GM18507 (cell line): ENCODE data around the gene SHCBP1.
A peak's percentile ranks its signal among the peaks of the same experiment; 100 is the strongest.

Experiments used
- DNase-seq: peaks from one replicate; pipeline ENCODE4 v3.0.0; 2011; ENCODE audit warnings: low read depth; ENCODE audit not compliant: insufficient read length; ENCODE audit errors: extremely low spot score
- FAIRE-seq: peaks from 2 replicates; lab custom pipeline; 2011; peaks lifted over from hg19 to GRCh38; lab: Jason Lieb, UNC

The SHCBP1 gene

DNA sequence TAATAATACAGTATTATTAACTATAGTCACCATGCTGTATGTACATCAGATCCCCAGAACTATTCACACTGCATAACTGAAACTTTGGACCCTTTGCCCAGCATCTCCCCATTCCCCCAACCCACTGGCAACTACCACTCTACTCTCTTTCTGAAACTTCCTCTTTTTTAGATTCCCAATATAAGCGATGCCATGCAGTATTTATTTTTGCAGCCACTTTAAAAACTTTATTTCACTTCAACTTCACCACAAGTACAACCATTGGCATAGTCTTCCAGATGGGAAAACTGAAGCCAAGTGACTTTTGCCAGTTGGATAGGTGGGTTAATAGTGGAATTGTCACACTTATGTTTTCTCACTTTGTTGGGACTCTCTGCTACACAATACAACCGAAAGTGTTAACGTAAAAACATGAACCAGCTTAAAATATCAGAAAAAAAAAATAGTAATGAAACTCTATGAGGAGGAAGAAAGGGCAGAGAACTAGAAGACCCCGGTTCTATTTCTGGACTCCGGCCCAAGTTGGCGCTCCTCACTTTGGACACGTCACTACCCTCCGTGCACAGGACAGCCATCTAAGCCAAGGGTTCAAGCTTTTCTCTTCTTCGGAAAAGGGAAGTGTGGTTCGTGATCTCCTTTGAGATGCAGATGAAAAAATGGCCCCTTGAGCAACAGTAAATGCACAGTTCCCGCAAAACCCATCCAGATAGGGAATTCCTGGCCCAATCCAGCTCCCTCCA, 743 bp downstream of the SHCBP1 start:
- DNase-seq: no peak
- FAIRE-seq: no peak

DNA sequence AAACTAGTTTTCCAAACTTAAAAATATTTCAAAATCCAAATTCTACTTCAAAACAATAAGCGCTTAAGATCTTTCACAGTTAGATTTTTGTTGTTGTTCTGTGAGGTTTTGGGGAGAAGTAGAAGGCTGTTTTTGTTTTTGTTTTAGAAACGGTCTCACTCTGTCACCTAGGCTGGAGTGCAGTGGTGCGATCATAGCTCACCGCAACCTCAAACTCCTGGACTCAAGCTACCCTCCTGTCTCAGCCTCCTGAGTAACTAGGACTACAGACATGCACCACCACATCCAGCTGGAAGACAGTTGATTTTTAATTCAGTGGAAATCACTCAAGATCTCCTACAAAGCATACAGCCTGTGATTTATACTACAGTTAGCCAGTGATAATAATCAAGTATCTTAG, 2.7 kb downstream of the SHCBP1 start:
- DNase-seq (no peak), FAIRE-seq (peak; percentile 60)

DNA sequence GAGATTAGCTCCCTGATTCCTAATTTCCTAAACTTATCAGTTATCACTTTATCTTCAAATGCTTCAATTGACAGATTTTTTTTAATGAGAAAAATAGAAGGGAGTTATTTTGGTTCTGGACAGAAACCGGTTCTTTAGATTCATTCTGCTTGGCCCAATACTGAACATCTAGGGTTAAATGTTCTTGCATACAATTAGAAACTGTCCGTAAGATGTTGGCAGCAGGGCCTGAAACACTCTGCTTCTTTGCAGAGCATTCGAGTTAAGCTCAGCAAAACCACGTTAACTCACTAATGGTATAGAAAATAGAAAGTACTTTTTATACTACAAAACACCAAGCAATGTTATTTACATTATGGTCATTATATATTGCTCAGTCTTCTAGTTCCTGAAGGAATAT, 7.2 kb downstream of the SHCBP1 start:
- FAIRE-seq: no peak

GRCh38 chr16:46613352-46613751, 7.8 kb downstream of the SHCBP1 start:
- DNase-seq (no peak), FAIRE-seq (no peak)

More for the DNA sequence above, 7.2 kb downstream of the SHCBP1 start:
- no peak for DNase-seq

GRCh38 chr16:46612121-46612520, 9.1 kb downstream of the SHCBP1 start:
- FAIRE-seq: peak; percentile 52
- DNase-seq: no peak

GRCh38 chr16:46607529-46607928, 13.7 kb downstream of the SHCBP1 start:
- DNase-seq (no peak), FAIRE-seq (no peak)

- no peak for FAIRE-seq
- no peak for DNase-seq
Measured at GRCh38 chr16:46606231-46606630, 14.9 kb downstream of the SHCBP1 start.

- DNase-seq: no peak
- FAIRE-seq: no peak
Measured at GRCh38 chr16:46591257-46591656, 29.9 kb downstream of the SHCBP1 start.

- no peak for FAIRE-seq
- no peak for DNase-seq
Measured at GRCh38 chr16:46586011-46586577, 35.1 kb downstream of the SHCBP1 start.

- FAIRE-seq (no peak), DNase-seq (no peak)
Measured at GRCh38 chr16:46583036-46583435, 38.1 kb downstream of the SHCBP1 start.

DNA sequence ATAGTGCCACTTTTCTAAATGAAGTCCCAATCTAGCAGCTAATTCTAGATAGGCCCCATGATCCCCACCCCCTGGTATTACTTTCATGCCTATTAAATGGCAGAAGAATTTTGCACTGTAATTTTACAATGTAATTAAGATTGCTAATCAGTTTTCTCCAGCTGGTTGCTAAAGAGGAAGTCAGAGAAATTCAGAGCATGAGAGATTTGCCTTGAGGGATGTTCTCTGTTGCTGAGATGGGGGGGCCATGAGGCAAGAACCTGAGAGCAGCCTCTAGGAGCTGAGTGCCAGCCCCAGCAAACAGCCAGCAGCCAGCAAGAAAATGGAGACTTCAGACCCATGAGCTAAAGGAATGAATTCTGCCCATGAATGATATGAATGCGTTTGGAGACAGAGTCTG, 38.9 kb downstream of the SHCBP1 start:
- FAIRE-seq (no peak), DNase-seq (no peak)

- FAIRE-seq (no peak), DNase-seq (no peak)
Measured at GRCh38 chr16:46577988-46578579, 43.1 kb downstream of the SHCBP1 start.

GRCh38 chr16:46573834-46574159, 47.4 kb downstream of the SHCBP1 start:
- FAIRE-seq (no peak), DNase-seq (no peak)

- DNase-seq (no peak), FAIRE-seq (no peak)
Measured at GRCh38 chr16:46573008-46573833, 48.0 kb downstream of the SHCBP1 start.

DNA sequence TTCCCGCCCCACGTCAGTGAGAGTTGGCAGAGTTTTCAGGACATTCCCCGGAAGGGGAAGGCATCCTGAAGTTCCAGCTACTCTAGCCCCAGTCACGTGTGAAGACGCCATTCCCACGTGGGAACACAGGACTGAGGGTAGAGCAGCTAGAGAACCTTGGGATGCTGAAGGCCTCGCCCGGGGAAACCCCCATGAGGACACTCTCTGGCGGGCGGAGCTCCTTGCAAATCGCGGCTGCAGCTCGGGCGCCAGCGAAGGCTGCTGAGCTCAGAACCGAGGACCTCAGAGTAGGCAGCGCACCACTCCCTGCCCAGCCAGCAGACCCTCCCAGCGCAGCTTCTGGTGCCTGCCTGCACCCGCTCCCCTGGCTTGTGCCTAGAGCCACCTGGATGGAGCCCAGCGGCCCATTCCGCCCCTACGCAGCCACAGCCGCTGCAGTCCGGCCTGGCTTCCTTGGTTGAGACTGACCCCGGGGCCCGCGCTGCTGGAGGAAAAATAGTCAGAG, 51.9 kb downstream of the SHCBP1 start:
- FAIRE-seq (no peak), DNase-seq (no peak)

- DNase-seq (no peak), FAIRE-seq (no peak)
Measured at GRCh38 chr16:46568472-46569230, 52.5 kb downstream of the SHCBP1 start.

- no peak for FAIRE-seq
- no peak for DNase-seq
Measured at GRCh38 chr16:46562979-46563378, 58.2 kb downstream of the SHCBP1 start.

DNA sequence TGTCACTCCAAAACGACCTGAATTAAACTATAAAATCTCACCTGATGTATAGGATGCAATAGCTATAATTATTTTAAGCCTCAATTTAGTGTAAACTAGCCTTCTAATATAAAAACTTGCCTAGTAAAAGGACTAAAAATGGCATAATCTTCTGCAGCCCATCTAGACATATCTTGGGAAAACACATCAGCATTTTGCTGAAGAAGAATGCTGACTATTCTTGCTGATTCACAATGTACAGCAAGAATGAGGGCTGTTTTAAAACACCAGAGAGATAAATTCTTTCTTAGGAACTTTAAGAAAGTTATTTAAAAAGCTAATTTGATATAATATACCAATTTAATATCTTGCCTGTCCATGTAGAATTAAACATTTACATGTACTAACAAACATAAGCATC, 63.2 kb downstream of the SHCBP1 start:
- FAIRE-seq: no peak
- DNase-seq: no peak

GRCh38 chr16:46555951-46556350, 65.2 kb downstream of the SHCBP1 start:
- FAIRE-seq (no peak), DNase-seq (no peak)
